Left forelimb (tissue), 1 donor: ENCODE measurements around the gene ZNF722.
"Not testable (repeated sequence)": the region's sequence is repeated elsewhere in the genome, so short reads cannot be mapped to it uniquely, and the experiment has no call there.

Experiments used
- DNase-seq: peaks from one replicate; pipeline ENCODE4 v3.0.0-alpha.2; 2018; ENCODE audit warnings: low spot score

Gene ZNF722

DNA sequence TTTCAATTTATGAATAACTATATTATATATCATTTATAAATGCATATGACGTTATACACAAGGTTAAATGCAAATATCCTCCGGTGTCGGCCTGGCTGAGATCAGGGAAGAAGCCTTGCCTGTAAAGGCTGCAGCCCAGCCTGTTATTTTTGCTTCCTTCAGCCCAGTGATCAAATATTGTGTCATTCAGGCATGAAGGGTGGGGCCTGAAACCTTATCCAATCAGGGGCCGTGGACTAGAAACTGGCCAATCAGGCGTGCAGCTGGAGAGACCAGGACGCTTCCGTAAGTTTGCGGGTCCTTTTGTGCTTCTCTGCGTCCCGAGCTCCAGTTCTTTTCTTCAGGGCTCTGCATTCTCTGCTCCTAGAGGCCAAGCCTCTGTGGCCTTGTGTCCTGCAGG, at the start of gene ZNF722:
Gene ZNF722, plus strand, starts transcription at position 301 of the 400 bp plus-strand sequence. CDS start 113 bp downstream, outside the sequence.
- DNase-seq, result no peak

DNA sequence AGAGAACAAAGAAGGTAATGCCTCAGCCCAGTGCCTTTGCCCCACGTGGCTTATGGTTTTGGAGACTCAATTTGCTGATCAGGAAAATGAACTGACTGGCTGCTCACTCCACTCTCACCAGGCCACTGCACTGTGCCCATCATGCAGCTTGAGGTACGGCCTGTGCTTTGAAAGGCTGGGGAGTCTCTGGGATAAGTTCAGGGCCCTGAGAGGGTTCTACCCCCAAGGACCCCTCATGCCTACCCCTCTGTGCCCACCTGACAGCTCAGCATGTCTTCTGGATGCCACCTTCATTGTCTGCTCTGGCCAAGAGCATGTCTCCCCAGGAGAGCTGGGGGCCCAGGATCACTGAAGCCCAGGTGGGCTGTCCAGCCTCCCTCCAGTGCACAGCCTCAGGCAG, 45.5 kb upstream of the ZNF722 start:
- no peak for DNase-seq

DNA sequence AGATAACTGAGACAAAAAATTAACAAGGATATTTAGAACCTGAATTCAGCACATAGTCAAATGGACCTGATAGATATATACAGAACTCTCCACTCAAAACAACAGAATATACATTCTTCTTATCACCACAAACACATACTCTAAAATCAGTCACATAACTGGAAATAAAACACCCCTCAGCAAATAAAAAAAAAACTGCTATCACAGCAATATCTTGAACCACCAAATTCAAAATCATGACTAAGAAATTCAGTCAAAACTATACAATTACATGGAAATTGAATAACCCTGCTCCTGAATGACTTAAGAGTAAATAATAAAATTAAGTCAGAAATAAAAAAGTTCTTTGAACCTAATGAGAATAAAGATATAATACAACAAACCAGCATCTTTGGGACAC, 30.0 kb upstream of the ZNF722 start:
- DNase-seq, result no peak

DNA sequence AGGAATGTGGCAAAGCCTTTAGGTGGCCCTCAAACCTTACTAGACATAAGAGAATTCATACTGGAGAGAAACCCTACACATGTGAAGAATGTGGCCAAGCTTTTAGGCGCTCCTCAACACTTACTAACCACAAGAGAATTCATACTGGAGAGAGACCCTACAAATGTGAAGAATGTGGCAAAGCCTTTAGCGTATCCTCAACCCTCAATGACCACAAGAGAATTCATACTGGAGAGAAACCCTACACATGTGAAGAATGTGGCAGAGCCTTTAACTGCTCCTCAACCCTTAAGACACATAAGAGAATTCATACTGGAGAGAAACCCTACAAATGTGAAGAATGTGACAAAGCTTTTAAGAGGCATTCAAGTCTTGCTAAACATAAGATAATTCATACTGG, 16.8 kb downstream of the ZNF722 start:
- not testable (repeated sequence) for DNase-seq

DNA sequence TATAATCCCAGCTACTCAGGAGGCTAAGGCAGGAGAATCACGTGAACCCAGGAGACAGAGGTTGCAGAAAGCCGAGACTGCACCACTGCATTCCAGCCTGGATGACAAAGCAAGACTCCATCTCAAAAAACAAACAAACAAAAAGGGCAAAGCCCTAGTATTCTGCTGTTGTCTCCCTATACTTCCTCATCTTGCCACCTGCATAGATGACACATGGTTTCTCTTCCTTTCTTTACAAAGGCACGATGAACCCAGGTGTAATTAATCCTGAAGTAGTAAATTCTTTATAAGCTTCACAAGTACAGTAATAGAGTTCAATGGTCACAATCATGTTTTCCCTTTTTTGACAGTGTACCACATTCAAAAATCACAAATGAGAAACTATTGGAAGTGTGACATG, 36.7 kb downstream of the ZNF722 start:
- DNase-seq, result no peak

DNA sequence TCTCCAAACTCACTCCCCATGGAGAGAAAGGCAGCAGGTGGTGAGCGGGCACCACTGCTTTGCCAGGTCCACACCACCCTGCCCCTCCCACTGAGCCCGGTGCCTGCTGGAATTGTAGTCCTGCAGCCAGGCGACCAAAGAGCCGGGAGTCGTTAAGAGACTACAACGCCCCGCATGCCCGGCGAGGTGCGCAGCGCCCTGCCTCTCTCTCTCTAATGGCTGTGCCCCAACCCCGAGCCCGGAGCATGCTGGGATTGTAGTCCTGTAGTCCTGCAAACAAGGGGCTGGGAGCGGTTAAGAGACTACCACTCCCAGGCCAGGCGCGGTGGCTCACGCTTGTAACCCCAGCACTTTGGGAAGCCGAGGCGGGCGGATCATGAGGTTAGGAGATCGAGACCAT, 38.4 kb downstream of the ZNF722 start:
- DNase-seq, result no peak

DNA sequence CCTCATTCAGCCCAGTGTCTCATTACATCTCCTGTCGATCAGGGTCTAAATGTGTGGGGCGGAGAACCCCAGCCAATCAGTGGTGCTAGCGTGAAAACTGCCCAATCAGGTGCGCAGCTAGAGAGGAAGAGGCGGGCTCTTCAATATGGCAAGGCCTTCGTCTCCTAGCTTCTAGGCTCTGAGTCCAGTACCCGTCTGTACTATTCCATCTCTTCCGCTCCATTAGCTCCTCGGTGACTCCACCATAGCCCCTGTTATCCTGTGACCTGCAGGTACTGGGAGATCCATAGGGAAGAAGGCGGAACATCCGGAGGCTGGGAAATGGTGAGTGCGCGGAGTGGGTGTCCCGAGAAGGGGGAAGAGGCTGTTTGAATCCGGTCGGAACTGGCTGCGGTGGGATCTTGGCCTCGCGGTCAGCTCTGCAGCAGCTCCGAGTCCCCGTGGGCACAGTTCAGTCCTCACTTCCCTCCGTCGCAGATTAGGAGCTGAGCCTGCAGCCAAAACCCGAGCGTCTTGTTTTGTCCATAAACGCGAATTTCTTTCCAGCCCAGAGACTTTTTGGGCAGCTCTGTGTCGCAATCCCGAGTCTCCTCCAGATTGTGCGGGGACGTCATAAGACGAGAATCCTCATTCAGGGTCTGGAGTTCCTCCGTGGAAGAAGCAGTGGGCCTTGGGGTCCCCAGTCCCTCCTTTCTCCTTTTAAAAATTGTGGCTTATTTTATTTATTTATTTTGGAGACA, 46.8 kb downstream of the ZNF722 start, which contains the start of gene ZNF727:
Gene ZNF727, plus strand, starts transcription at position 134 of the 740 bp plus-strand sequence. Its CDS starts 188 bp downstream, at position 322.
- DNase-seq, result no peak

DNA sequence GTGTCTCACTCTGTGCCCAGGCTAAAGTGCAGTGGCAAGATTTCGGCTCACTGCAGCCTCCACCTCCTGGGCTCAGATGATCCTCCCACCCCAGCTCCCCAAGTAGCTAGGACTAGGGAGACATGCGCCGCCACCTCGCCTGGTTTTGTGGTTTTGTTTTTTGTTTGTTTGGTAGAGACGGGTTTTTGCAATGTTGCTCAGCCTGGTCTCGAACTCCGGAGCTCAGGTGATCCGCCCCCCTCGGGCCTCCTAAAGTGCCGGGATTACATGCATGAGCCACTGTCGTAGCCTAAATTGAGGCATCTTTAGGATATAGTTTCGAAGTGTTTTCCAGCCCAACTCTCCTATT, 47.4 kb downstream of the ZNF722 start:
- no peak for DNase-seq
